PFSK-1 (cell line): ENCODE data around the gene EPOP.

Source experiments
- POLR2AphosphoS5 ChIP-seq: IDR thresholded peaks from 2 replicates; pipeline ENCODE4 v1.6.1; 2012; ENCODE audit warnings: low read depth, mild to moderate bottlenecking, control low read depth, low read length, moderate library complexity
- SIN3A ChIP-seq: IDR thresholded peaks from 2 replicates; pipeline ENCODE4 v1.6.1; 2012; ENCODE audit warnings: mild to moderate bottlenecking, low read length, moderate library complexity, borderline replicate concordance; ENCODE audit not compliant: insufficient read depth
- TAF1 ChIP-seq: IDR thresholded peaks from 2 replicates; pipeline ENCODE4 v1.6.1; 2012; ENCODE audit warnings: low read length, control low read depth, borderline replicate concordance; ENCODE audit not compliant: insufficient read depth
- TF ChIP-seq, protein P1 (sequence below), 2 experiments: IDR thresholded peaks; 2 replicates each; pipeline versions ENCODE4 v1.6.1 to v1.8.0; 2011 to 2012; ENCODE audit warnings: low read depth in 2 of 2, low read length in 2 of 2, control low read depth in 1 of 2, inconsistent platforms in 1 of 2, mild to moderate bottlenecking in 1 of 2, moderate library complexity in 1 of 2; ENCODE audit not compliant: insufficient read depth in 1 of 2

DNA sequence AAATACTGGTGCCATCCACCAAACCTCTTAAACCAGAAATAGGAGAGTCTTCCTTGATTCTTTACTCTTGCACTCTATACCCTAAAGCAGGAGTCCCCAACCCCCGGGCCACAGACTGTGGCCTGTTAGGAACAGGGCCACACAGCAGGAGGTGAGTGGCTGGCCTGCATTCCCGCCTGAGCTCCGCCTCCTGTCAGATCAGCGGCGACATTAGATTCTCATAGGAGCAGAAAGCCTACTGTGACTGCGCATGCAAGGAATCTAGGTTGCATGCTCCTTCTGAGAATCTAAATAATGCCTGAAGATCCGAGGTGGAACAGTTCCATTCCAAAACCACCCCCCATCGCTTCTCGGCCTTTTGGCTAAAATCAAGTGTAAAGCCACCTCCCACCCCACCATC lies 38.7 kb downstream of the EPOP start:
- TF ChIP-seq POLR2AphosphoS5 (no peak), SIN3A (no peak), TAF1 (no peak)
- TF ChIP-seq, protein P1, sequence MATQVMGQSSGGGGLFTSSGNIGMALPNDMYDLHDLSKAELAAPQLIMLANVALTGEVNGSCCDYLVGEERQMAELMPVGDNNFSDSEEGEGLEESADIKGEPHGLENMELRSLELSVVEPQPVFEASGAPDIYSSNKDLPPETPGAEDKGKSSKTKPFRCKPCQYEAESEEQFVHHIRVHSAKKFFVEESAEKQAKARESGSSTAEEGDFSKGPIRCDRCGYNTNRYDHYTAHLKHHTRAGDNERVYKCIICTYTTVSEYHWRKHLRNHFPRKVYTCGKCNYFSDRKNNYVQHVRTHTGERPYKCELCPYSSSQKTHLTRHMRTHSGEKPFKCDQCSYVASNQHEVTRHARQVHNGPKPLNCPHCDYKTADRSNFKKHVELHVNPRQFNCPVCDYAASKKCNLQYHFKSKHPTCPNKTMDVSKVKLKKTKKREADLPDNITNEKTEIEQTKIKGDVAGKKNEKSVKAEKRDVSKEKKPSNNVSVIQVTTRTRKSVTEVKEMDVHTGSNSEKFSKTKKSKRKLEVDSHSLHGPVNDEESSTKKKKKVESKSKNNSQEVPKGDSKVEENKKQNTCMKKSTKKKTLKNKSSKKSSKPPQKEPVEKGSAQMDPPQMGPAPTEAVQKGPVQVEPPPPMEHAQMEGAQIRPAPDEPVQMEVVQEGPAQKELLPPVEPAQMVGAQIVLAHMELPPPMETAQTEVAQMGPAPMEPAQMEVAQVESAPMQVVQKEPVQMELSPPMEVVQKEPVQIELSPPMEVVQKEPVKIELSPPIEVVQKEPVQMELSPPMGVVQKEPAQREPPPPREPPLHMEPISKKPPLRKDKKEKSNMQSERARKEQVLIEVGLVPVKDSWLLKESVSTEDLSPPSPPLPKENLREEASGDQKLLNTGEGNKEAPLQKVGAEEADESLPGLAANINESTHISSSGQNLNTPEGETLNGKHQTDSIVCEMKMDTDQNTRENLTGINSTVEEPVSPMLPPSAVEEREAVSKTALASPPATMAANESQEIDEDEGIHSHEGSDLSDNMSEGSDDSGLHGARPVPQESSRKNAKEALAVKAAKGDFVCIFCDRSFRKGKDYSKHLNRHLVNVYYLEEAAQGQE (IDR thresholded peaks at IDR 0.05; ENCODE audit: insufficient read depth in 1 of 2, low read depth in 2 of 2, low read length in 2 of 2) = no peak
